GM19035 (cell line): Measurements from ENCODE around the gene ADGB.

Experiments used
- ATAC-seq: cut with Tn5 transposase; IDR thresholded peaks from one replicate; pipeline ENCODE4 v1.9.1; 2021; ENCODE audit not compliant: unreplicated experiment

ADGB gene

GRCh38 chr6:146628350-146628749, 29.6 kb downstream of the ADGB start:
- no peak for ATAC-seq

GRCh38 chr6:146634022-146634421, 35.2 kb downstream of the ADGB start:
- ATAC-seq: no peak

GRCh38 chr6:146635165-146635564, 36.4 kb downstream of the ADGB start:
- ATAC-seq: no peak

DNA sequence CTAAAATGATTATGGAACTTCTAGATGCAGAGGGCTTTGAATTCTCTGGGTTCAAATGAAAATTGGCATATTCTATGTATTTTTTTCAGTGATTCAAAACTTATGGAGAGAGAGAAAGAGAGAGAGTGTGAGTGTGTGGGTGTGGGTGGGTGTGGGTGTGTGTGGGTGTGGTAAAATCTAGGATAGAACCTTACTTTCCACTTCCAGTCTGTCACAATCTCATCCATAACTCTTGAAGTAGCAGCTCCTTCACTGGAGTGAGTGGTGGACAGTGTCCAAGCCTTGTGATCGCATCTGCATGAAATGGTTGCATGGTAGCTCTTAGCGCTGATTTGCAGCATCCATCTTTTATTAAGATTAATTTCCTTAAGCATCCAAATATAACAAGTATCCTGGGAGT, 37.7 kb downstream of the ADGB start:
- no peak for ATAC-seq

- no peak for ATAC-seq
Observed at GRCh38 chr6:146642921-146643320, 44.1 kb downstream of the ADGB start.

GRCh38 chr6:146650799-146651481, 52.2 kb downstream of the ADGB start:
- no peak for ATAC-seq

DNA sequence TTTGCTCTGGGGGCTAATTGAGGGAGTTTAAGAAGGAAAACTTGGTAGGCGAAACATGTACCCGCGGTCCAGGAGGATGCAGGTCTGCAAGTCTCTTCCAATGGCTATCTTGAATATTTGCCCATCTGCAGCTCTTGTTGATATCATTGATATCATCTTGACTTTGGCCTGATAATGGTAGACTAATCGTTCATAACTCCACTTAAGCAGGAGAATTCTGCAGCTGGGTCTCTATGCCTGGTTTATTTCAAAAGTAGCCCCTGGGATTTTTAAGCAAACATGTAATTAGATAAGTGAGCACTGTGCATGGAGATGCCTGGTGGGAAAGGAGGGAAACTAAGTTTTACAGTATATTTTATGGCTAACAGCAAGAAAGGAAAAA, 52.7 kb downstream of the ADGB start:
- no peak for ATAC-seq

DNA sequence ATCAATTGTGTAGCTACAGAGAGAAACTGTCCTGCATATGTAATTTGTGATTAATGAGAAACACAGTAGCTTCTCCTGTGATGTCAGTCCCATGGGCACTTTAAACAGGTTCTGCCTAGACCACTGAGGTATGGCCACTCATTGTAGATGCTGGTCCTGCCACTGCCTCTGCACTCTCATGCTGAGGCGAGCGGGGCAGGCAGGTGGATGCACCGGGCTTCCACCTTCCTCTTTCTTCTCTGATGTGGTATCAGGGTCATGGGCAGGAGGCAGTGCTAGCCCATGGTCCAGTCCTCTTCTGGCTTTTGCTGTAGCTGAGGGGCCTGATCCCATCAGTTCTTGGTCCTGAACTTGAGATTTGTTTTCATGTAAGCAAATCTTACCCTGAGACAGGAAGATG, 58.7 kb downstream of the ADGB start:
- ATAC-seq: no peak

GRCh38 chr6:146664871-146665360, 66.1 kb downstream of the ADGB start:
- ATAC-seq: no peak

GRCh38 chr6:146666909-146667308, 68.1 kb downstream of the ADGB start:
- no peak for ATAC-seq

DNA sequence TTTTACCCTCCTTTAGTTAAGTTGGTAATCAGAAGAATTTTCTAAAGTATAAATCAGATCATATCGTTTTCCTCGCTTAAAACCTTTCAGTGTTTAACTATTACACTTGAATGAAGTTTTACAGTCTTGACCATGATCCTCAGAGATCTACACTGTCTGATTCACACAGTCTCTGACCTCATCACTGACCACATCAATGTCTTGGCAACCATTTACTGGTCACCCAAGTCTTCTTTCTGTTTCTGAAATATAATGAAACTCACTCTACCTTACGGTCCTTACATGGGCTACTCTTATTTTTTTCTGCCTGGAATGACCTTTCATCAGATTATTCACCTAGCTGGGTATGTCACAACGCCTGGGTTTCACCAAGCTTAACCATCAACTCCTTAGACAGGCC, 71.4 kb downstream of the ADGB start:
- no peak for ATAC-seq

DNA sequence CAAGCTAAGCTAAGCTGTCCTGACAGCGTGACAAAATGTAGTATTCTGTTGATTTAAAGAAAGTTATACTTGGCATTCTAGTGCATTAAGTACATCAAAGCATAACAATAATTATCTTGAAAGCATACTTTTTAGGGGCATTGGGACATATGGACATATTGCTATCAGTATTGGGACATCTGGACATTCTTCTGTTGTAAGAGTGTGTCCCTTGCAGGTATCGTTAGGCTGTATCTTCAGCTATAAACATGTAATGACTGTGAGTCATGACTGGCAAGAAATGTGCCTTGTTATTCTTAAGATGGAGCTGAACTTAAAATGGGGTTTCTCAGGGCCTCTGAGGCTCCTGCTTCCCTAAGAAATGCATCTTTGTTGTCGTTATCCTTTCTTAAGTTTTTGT, 74.3 kb downstream of the ADGB start:
- ATAC-seq: no peak

- no peak for ATAC-seq
Observed at GRCh38 chr6:146679386-146679785, 80.6 kb downstream of the ADGB start.

GRCh38 chr6:146682919-146683318, 84.1 kb downstream of the ADGB start:
- no peak for ATAC-seq

DNA sequence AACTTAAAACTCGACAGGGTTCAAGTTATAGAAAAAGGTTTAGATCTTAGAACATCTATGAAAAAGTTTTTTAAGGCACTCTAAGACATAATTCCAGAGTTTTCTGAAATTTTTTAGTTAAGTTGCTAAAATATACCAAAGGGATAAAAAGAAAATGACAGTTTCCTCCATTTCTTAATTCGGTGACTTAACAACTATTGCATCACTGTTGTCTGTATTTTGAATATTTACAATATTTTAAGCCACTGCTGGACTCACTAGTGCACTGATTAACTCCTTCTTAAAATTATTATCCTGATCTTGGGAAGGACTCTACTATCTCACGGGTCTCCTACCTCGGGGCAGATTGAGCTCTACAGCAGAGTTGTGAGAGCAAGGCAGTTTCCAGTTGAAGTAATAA, 91.0 kb downstream of the ADGB start:
- no peak for ATAC-seq

DNA sequence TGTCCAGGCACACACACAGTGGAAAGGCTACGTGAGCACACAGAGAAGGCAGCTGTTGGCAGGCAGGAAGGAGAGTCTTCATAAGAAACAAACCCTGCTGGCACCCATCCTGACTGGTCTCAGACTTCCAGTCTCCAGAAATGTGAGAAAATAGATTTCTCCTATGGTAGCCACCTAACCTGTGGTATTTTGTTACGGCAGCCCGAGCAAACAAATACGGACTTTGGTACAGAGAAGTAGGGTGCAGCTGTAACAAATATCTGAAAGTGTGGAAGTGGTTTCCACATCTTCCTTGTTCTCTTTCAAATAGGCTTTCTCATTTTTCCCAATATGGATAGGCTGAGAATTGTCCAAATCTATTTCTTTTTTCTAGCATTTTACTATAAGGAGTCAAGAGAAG, 94.6 kb downstream of the ADGB start:
- no peak for ATAC-seq

DNA sequence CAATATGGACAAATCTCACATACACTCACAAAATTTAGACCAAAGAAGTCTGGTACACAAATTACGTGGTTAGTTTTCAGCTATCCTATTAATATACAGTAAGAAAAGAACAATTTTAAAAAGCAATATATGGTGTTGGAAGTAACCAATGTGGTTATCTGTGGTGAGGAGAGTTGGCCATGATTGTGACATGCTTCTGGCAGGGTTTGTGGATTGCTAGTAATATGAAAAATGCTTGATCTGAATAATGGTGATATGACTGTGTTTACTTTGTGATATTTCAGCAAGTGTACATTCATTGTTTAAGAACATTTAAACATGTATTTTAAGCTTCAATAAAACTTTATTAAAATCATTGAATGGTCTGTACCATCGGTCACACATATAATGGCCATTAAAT, 99.1 kb downstream of the ADGB start:
- ATAC-seq: no peak

GRCh38 chr6:146700078-146700686, 101.4 kb downstream of the ADGB start:
- ATAC-seq: peak; percentile 77

DNA sequence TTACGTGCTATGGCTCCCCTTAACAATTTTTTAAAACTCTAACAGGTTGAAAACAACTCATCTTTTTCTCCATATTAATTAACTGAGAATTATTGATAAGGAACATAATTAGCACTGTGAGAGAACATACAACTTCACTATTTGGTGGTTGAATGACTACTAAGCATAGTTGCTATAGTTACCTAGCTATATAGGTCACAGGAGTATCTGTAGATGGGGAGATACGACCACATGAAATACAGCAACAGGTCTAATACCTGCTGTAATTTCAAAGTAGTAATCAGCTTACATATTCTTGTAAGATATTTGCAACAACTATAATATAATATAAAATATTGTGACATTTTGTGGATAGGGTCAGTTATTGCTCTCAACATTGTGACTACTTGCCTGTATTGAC, 102.9 kb downstream of the ADGB start:
- no peak for ATAC-seq

GRCh38 chr6:146709036-146709622, 110.4 kb downstream of the ADGB start:
- ATAC-seq: no peak

DNA sequence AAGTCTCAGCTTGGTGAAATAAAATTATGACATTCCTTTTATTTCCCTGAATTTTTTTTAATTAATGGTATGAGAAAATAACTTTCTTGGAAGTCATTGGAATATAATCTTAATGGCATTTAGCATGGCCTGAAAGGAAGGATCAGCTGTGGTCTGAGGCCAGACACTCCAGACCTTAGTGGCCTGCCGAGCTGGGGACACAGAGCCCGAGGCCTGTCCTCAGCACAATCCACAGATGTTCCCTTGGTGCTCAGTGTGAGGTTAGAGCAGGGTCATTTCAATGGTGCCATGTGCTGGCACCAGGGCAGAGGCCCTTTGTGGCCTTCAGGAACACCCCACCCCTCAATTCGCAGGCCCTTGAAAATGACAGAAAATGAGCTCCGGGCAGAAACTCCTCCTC, 120.6 kb downstream of the ADGB start:
- ATAC-seq: no peak

DNA sequence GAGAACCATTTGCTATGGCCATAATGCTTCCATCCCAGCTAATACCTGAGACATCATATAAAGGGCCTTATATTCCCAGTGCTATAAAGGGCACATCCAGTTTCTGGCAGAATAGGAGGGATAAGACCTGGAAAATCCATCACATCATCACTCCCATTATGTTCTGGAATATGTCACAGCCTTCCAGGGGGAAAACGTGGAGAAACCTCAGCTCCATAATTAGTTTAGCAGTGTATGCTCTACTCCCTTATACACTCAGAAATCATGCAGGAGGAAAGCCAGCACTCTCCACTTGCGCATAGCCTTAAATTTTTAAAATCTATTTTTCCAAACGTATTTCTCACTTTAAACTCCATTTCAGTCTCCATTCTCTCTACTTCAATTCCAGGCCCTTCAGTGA, 140.9 kb downstream of the ADGB start:
- ATAC-seq: no peak

GRCh38 chr6:146741609-146742008, 142.8 kb downstream of the ADGB start:
- no peak for ATAC-seq
